Inflammatory macrophage treated with lipopolysaccharide for 4 hours (primary cell): ENCODE data around the gene GPT2.
A peak's percentile ranks its signal among the peaks of the same experiment; 100 is the strongest.
"Not testable (repeated sequence)": the region's sequence is repeated elsewhere in the genome, so short reads cannot be mapped to it uniquely, and the experiment has no call there.

Experiments used
- DNase-seq: peaks from one replicate; pipeline ENCODE4 v3.0.0-alpha.2; 2020

Gene GPT2

GRCh38 chr16:46862555-46863447 lies 21.4 kb upstream of the GPT2 start:
- DNase-seq = peak; percentile 21

- DNase-seq = no peak
Measured at GRCh38 chr16:46866286-46866685, 17.9 kb upstream of the GPT2 start.

DNA sequence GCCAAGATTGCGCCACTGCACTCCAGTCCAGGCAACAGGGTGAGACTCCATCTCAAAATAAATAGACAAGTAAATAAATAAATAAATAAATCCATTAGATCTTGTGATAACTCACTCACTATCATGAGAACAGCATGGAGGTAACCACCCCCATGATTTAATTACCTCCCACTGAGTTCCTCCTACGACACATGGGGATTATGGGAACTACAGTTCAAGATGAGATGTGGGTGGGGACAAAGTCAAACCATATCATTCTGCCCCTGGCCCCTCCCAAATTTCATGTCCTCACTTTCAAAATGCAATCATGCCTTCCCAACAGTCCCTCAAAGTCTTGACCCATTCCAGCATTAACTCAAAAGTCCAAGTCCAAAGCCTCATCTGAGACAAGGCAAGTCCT lies 16.7 kb upstream of the GPT2 start:
- DNase-seq = peak; percentile 44

DNA sequence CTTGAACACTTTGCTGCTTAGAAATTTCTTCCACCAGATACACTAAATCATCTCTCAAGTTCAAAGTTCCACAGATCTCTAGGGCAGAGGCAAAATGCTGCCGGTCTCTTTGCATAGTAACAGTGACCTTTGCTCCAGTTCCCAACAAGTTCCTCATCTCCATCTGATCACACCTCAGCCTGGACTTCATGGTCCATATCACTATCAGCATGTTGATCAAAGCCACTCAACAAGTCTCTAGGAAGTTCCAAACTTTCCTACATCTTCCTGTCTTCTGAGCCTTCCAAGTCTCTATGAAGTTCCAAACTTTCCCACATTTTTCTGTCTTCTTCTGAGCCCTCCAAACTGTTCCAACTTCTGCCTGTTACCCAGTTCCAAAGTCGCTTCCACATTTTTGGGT lies 15.3 kb upstream of the GPT2 start:
- not testable (repeated sequence) for DNase-seq

GRCh38 chr16:46871597-46871996 lies 12.6 kb upstream of the GPT2 start:
- DNase-seq = no peak

- DNase-seq = peak; percentile 19
Measured at GRCh38 chr16:46873201-46873600, 11.0 kb upstream of the GPT2 start.

GRCh38 chr16:46875243-46875642 lies 8.9 kb upstream of the GPT2 start:
- no peak for DNase-seq

- DNase-seq = no peak
Measured at GRCh38 chr16:46882304-46882939, 1.7 kb upstream of the GPT2 start.

DNA sequence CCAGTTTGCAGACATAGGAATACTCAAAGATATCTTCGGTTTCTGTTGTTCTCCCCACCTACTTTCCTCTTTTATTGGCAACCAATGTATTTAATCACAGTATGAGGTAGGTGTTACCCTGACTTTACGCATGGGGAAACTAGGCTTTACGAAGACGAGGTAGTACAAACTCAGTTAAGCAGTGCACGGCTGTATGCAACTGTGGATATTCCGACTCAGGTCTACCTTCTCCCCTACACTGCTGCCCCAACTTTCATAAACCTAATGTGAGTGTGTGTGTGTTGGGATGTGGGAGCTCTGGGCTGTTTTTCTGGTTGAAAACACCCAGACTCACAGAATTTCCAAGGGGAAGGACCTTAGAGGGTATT lies 1.2 kb upstream of the GPT2 start:
- no peak for DNase-seq

GRCh38 chr16:46883353-46883689 lies 841 bp upstream of the GPT2 start:
- no peak for DNase-seq

GRCh38 chr16:46884513-46885293 lies 541 bp downstream of the GPT2 start:
- DNase-seq = no peak

DNA sequence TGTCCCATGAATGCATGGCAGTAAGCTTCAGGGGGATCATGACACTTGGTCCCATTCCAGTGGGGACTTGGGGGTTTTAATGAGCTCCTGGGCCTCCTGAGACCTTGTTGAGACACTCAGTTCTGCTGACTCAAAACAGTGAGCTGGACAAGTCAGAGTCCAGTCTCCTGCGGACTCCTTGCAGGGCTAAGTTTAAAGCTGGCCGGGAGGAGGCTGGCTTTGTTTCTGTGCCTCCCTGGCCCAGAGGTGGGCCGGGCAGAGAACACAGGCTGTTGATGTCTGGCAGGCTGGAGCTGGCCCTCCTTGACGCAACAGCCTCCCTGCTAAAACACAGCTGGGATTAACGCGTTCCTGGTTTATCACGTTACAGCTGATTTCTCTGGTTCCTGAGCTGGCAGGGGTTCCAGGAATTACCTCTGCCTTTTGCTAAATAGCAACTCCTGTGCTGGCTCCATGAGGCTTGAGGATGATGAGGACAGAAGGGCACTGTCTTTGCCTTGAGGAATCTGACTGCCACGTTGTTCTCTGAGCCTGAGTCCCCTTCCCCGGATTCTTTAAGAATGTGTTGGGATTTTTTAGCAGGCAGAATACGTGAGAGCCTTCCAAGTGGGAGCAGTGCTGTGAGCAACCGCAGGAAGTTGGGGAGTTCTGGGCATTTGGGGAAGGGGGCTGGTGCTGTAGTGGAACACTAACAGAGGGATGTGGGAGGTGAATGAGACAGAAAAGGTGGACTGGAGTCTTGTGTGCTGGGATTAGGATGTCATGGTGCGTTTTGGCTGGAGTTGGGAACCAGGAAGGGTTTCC lies 2.0 kb downstream of the GPT2 start:
- DNase-seq = no peak

DNA sequence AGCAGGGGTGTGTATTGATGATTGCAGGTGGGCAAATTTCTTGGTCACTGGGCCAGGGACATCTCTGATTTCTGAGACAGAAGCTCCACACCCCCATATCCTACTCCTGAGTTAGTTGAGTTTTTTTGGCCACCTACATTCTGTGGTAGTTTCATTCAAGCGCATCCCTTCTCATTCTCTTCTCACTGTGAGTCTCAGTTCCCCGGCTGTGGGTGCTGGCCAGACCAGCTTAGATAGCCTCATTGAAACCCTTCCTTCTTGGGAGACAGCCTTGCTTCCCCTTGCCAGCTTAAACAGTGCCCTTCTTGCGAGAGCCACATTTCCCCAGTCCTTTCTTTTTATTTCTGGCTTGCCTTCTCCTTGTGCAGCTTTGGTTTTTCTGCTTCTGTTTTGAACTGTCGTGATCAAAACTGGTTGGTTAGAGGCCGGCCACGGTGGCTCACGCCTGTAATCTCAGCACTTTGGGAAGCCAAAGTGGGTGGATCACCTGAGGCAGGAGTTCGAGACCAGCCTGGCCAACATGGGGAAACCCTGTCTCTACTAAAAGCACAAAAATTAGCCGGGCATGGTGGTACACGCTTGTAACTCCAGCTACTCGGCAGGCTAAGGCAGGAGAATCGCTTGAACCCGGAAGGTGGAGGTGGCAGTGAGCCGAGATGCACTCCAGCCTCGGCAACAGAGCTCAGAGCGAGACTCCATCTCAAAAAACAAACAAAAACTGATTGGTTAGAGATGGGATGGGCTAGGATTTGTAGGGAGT lies 2.8 kb downstream of the GPT2 start:
- DNase-seq = no peak

DNA sequence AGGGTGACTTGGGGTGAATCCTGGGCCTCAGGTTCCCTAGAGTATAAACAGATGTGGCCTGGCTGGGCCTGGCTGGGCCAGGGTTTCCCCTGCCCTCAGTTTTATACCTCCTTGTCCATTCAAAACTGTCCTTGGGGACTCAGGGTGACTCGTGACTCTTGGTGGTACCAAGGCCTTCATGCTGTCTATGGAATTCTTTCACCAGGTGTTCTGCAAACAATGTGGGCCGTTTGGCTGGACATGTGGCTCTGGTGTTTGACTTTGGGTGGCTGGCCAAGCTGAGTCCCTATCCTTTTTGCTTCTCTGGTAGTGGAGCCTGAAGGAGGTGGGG lies 3.3 kb downstream of the GPT2 start:
- no peak for DNase-seq

DNA sequence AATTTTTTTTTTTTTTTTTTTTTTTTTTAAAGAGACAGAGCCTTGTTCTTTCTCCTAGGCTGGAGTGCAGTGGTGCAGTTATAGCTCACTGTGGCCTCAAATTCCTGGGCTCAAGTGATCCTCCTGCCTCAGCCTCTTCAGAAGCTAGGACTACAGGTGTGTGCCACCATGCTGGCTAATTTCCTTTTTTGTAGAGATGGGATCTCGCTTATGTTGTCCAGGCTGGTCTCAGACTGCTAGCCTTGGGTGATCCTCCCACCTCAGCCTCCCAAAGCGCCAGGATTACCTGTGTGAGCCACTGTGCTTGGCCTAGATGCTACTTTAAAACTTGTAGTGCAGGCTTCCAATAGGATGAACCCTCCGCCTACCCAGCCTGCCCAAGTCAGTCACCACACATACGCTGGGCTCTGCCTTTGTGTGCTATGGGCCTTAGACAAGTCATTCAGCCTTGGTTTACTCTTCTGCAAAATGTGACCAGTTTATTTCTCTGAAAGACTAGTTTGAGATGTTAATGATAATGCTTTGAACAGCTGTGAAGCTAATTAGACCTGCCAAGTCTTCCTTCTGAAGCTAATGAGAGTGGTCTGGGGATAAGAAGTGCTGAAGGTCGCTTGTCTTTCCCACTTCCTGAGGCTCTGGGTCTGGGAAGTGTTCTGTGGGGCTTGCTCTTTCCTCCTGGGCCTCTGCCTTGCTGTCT lies 5.2 kb downstream of the GPT2 start:
- DNase-seq = no peak

DNA sequence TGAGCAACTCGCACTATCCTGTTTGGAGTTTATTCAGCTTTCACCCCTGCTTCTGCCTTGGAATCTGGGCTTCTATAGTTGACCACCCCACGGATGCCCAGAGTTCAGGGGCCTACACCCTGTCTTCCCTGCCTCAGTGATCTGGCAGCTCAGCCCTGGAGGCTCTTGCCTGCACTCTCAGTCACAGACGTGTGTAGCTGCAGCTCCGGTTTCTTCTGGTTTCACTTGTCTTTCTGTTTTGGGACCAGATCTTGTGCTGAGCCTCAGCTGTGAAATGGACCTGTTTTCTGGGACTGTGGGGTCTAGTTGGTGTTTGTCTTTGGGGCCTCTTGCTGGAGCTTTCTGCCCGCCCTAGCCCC lies 5.8 kb downstream of the GPT2 start:
- DNase-seq = peak; percentile 24

DNA sequence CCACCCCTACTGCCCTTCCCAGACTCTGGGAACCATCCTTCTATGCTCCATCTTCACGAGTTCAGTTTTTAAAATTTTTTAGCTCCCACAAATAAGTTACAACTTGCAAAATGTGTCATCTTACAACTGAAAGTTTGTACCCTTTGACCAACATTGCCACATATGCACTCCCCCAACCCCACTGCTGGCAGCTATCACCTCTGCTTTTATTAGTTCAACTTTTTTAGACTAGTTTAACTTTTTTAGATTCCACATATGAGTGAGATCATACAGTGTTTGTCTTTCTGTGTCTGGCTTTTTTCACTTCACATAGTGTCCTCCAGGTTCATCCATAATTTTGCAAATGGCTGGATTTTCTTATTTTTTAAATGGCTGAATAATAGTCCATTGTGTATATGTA lies 7.7 kb downstream of the GPT2 start:
- no peak for DNase-seq

DNA sequence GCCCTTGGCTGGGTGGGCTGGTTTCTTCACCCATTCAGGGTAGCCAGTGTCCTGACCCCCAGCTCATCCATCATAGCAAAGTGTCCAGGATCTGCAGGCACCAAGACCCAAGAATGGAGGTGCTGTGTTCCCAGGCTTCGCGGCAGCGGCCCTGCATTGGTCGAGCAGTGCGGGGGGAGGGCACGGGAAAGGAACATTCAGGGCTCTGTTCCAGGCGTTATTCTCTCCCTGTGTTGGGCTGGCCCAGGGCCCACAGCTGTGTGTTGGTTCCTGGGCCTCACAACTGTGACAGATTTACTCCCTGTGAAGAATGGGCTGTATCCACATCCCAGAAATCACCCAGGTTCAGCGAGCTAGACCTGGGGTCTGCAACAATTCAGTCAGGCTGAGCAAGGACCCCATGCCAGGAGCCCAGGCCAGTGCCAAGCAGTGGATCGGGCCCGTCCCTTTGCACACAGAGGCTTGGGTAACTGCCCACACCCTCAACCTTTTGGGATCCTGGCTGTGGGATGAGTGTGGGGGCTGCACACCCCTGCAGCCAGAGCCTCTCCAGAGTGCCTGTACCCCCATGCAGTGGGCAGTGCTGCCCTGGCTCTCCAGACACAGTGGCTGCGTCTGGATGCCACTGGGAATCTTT lies 10.0 kb downstream of the GPT2 start:
- DNase-seq = no peak

- no peak for DNase-seq
Measured at GRCh38 chr16:46895399-46896313, 11.5 kb downstream of the GPT2 start.

GRCh38 chr16:46896314-46896968 lies 12.3 kb downstream of the GPT2 start:
- DNase-seq = no peak
